Measurements from ENCODE around the gene IL1RAPL1.

- TF ChIP-seq EZH2phosphoT487 (IDR thresholded peaks at IDR 0.05; ENCODE audit: borderline replicate concordance) (no peak), CTCF (conservative IDR thresholded peaks at IDR 0.05; ENCODE audit: low read length) (no peak)
Observed at GRCh38 chrX:29858714-29859113, 1271.5 kb downstream of the IL1RAPL1 start.
